NCI-H345 treated with DMSO at 0.1 percent for 48 hours (cell line): Measurements from ENCODE around the gene GPRIN2.
"Not testable (repeated sequence)": the region's sequence is repeated elsewhere in the genome, so short reads cannot be mapped to it uniquely, and the experiment has no call there.

Source experiments
- DNase-seq: peaks from one replicate; lab custom pipeline; 2025; ENCODE audit not compliant: unreplicated experiment; lab: John Stamatoyannopoulos, UW

Gene GPRIN2

DNA sequence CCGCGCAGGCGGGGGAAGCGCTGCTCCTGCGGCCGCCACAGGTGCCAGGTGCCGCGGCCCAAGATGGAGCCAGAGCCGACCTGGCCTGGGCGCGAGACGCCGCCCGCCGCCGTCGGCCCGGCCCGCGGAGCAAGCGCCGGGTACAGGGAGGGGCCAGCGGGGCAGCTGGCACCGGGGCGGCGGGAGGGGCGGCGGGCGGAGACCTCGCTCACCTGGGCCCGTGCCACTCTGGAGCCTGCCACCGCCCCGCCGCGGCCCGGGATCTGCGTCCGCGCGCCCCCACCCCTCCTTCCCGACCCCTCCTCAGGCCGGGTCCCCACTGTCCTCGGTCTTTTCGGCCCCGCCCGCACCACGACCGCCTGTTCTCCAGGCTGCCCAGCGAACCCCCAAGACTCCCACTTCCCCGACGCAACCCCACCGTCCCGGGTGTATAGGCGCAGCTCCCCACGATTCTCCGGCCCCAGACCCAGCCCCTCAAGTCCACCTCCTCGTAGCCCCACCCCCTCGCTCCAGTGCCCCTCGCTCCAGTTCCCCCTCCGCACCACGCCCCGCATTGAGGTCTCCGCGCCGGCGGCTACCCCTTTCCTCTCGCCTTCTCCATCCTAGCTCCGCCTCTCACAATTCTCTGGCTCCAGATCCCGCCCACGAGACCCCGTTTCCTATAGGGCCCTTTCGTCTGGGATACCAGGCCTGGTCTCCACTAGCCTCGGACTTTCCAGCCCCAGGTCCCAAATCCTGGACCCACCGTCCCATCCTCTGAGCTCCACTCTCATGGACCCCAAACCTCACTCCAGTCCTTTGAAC lies at the start of gene GPRIN2:
Gene GPRIN2, minus strand, starts transcription at position 144 of the 804 bp plus-strand sequence. CDS start 5,922 bp downstream, outside the sequence.
- no peak for DNase-seq

DNA sequence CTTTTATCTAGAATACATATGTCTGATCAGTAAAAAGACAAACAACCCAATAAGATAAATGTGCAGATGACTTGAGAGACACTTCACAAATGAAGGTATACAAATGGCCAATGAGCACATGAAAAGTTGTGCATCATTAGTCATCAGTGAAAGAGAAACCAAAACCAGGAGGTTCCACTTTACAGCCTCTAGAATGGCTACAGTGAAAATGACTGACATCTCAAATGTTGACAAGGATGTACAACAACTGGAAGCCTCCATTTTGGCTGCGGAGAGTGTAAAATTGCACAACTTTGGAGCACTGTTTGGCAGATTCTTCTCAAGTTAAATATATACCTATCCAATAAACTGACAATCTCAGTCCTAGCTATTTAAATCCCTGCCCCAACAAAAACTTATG lies 44.1 kb upstream of the GPRIN2 start:
- not testable (repeated sequence) for DNase-seq

DNA sequence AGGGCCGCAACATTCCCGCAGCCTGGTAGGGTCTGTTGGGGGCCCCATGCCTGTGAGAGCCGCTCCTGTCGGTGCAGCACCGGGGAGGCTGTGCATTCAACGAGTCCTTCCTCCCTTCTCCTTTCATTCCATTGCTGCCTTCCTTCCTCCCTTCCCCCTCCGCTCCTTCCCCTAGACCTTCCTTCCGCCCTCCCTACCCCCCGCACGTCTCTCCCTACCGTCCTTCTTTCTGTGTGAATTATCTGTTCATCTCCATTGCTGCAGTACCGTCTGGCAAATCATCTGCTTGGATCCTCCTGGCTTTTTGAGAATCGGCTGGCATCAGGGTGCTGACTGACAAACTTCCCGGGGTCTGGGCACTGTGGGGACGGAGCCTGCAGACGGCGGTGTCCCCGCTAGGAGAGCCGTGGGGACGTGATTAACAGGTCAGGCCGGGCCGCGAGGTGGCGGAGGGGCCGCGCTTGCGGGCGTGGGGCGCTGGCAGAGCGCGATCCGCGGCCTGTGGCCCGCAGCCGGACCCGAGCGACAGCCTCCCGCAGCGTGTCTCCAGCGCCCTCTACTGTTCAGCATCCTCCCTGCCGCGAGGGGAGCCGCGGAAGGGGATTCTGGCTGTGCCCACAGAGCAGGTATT lies 41.3 kb upstream of the GPRIN2 start:
- not testable (repeated sequence) for DNase-seq

DNA sequence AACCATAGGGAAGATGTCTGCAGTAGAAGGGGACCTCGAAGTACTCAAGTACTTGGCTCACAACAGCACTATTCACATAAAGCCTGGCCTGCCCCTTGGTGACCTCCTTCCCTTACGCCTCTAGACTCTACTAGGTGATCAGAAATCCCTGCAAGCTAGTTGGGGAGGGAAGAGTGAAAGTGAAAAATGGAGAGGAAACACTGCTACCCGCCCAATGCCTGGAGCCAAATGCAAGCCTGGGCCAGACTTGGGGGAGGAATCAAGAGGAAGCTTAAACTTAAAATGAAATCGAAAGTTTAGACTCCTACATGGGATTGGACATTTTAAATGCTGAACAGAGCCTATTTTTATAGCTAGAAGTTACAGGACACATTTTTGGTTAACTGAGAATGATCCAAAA lies 40.1 kb upstream of the GPRIN2 start:
- DNase-seq: not testable (repeated sequence)

DNA sequence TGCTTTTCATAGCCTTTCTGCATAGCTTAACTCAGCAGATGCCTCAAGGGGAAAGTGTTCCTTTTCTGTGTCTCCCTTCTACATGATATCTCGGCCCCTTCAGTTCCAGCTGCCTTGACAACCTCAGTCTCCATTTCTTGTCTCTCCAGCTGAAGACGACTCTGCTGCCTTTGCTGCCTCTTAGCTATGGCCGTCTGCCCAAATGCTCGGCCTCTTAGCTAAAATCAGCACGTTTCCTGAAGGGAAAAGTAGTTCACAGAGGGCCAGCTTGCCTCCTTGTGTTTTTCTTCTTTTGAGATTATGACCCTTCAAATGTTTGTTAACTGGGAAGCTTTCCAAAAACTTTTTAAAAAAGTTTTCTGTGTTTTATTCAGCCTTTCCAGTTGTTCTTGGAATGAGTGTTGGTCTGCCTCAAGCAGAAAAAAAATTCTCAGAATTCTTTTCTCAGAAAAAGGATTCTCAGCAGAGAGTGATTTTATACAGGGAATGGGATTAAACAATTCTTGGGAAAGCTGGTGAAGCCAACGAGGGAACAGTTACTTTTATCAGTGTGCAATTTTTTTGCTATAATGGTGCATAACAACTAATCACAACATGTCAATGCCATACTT lies 38.1 kb upstream of the GPRIN2 start:
- DNase-seq: not testable (repeated sequence)

DNA sequence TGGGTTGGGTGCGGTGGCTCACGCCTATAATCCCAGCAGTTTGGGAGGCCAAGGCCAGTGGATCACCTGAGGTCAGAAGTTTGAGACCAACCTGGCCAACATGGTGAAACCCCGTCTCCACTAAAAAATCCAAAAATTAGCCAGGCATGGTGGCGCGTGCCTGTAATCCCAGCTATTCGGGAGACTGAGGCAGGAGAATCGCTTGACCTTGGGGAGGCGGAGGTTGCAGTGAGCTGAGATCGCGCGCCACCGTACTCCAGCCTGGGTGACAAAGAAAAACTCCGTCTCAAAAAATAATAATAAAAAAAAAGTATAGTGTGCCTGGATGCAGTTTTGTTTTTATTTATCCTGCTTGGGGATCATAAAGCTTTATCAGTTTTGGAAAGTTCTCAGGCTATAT lies 36.8 kb upstream of the GPRIN2 start:
- not testable (repeated sequence) for DNase-seq

DNA sequence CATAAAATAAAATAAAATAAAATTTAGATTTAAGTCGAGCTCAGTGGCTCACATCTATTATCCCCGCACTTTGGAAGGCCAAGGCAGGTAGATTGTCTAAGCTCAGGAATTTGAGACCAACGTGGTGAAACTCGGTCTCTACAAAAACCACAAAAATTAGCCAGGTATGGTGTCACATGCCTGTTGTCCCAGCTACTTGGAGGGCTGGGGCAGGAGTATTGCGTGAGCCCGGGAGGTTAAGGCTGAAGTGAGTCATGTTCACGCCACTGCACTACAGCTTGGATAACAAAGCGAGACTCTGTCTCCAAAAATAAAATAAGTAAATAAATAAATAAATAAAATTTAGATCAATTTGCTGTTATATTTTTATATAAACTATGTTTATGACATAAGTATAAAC lies 34.6 kb upstream of the GPRIN2 start:
- not testable (repeated sequence) for DNase-seq

DNA sequence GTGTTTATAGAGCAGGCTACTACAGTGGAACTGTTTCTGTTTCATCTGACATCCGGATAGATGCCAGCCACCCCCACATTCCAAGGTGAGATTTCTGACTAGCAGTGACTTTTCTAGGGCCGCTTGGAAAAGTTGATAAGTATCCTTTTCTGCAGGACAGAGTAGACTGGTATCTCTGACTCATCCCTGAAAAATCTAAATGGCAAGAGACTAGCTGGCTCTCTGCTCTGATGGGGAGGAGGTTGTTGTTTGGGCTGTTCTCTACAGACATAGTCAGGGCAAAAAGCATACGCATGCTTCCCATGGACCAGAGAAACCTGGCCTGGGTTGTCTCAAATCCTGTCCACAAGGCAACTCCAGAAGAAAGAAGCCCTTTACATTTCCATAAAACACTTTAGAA lies 33.1 kb upstream of the GPRIN2 start:
- DNase-seq: not testable (repeated sequence)

DNA sequence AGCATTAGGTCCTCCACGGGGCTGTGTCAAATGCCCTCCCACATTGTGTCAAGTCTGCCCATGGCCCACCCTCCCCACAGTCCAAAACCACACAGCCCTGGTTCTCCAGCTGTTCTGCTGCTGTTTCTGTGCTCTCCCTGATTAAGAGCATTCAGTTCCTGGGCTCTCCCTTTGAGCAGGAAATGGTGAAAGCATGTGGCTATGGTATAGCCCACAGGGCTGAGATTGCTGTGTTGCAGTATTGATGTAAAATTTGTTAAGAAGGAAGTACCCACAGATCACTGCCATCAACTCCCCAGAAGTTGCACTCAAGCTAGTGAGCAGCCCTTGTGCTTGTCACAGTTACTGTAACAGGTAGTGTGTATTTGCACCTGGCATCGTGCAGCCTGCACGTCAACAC lies 31.8 kb upstream of the GPRIN2 start:
- DNase-seq: not testable (repeated sequence)

DNA sequence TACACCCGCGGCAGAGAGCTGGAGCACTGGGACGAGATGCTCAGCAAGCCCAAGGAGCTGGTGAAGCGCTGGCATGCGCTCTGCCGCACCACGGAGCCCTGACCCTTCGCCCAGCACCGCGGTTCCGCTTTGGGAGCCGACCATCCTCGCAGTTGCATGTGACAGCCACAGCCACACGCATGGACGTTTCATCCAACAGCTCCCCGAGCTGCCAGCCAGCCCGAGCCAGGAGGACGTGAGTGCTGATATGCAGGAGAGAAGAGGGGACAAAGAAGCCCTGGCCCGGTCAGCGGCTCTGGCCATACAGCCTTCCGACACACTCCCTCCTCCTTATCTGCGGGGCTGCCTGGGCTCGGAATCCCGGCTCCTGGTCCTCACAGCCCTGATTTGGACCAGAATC lies 31.1 kb upstream of the GPRIN2 start:
- DNase-seq: not testable (repeated sequence)

DNA sequence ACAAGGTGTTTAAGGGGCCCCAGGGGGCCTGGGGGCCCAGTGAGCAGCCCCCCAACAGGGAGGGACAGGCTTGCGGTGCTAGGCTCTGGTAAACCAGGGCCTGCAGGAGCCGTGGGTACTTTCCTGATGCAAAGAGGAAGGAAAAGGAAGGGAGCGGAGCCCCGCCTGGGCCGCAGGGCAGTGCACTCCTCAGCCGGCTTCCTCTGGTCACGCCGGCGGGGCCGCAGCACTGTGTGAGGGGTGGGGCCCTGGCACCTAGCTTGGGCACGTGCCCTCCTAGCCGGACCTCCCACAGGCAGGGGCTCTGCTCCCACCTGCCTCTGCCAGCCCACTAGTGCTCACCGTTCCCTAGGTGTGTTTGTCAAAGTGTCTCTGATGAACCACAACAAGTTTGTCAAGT lies 28.8 kb upstream of the GPRIN2 start:
- not testable (repeated sequence) for DNase-seq

DNA sequence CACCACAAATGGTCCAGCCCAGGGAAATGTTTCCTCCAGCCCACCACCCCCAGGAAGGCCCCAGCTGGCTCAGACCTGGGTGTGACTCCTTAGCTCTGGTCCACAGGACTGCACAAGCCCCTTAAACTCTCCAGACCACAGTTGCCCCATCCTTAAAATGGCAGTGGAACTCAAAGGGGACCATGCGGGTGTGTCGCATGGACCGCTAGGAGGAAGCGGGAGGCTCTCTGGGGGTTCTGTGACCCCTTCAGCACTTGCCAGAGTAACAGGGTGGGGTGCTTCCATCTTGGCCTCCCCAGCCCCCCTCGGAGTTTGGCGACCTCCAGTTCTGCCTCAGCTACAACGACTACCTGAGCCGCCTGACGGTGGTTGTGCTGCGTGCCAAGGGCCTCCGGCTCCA lies 27.7 kb upstream of the GPRIN2 start:
- not testable (repeated sequence) for DNase-seq

DNA sequence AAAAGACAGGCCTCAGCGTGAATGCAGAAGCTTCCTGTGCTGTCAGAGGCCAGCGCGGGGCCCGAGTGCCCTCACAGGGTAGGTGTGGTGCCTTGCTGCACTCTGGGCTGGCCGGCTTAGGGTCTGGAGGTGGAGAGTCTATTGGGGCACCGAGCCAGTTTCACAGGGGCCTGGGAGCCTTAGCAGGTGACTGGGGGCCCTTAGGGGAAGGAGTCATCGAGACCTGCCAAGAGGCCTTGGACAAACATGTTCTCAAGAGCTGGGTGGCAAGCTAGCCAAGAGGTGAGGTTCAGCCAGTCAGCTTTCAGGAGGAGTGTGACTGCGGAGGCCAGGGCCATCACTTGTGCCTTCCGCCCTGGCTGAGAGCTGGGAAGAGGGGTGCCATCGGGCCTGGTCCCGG lies 26.1 kb upstream of the GPRIN2 start:
- DNase-seq: not testable (repeated sequence)

DNA sequence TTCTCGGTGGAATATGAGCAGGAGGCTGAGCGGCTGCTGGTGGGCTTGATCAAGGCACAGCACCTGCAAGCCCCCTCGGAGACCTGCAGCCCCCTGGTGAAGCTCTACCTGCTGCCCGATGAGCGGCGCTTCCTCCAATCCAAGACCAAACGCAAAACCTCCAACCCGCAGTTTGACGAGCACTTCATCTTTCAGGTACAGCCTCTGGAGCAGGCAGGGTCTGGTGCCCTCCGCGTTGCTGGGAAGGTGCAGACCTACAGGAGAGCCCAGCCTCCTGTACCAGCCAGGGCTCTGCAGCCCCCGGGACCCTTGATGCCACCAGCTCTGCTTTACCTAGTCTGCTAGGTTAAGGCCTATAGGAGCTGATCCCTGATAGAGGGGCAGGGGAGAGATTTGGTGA lies 25.5 kb upstream of the GPRIN2 start:
- not testable (repeated sequence) for DNase-seq

DNA sequence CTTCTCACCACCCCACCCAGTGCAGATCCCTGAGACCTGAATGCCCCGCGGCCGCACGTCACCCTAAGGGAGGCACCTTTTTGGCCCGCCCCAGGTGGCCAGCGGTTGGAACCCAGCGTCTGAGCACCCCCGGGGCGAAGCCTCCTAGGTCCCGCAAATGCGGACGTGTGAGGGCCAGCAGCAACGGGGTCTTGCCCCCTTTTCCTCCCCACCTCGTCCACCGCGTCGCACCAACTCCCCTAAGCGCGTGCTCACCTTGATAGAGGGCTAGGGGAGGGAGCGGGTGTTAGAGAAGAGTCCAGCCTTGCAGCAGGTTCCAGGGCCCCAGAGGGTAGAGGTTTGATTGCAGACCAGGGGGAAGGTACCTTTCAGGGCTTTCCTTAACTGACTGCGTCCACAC lies 22.9 kb upstream of the GPRIN2 start:
- DNase-seq: not testable (repeated sequence)

DNA sequence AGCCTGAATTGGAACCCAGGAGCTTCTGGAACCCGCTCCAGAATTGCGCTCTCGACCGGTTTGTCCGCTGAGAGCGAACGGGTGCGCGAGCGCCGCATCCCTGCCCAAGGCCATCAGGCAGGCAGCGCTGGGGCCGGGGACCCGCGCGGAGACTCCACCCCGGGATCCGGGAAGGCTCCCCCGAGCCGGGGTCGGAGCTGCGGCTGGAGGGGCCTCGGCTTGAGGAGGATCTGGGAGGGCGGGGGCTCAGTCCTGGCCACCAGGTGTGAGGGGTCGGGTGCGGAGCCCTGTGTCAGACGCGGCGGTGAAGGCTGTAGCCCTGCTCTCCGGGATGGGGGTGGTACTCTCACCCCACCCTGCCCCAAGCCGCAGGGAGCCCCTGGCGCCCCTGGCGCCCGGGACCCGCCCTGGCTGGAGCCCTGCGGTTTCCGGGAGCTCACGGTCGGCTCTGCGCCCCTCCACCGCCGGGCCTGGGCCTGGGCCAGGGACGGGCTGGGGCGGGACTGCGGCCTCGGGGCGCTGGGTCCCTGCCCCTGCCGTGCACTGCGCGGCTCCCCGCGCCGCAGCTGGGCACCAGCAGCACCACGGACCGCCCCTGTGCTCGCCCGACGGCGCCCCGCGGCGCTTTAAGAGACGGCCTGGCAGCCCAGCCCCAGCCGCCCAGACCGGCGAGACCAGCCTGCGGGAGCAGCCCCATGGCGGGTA lies 22.2 kb upstream of the GPRIN2 start, which contains the start of gene SYT15:
Gene SYT15, plus strand, starts transcription at position 655 of the 705 bp plus-strand sequence. Its CDS starts 41 bp downstream, at position 696.
- DNase-seq: not testable (repeated sequence)

DNA sequence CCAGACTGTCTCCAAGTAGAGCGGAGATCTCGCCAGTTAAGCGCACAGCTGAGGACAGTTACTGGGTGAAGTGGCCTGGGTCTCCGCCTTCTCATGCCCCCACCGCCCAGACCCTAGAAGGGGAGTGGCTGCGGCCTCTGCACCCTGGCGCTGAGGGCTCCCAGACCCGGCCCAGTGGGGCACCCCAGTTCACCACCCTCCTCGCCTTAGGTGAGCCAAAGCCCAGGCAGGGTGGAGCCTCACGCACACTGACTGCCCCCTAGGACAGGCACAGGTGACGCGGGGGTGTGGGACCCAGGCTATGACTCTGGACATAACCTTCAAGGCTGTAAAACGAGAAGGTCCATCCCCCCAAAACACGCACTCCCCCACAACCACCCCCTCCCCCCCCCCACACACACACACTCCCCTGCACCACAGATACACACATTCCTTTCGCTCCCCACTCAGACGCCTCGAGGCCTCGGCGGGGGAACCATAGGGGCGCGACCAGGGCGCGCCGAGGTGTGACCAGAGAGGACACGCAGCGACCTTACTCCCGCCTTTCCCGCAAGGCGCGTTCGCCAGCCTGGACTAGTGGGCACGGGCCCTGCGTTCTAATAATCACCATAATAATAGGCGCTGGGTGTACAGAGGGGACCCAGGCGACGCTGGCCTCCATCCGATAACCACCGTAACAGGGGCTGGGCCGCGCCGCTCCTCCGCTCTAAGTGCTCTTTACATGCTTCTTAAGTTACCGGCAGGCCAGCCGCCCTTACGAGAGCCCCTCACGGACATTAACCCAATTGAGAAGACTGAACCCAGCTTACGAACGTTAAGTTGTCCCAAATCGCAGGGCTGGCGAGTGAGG lies 21.4 kb upstream of the GPRIN2 start:
- not testable (repeated sequence) for DNase-seq

DNA sequence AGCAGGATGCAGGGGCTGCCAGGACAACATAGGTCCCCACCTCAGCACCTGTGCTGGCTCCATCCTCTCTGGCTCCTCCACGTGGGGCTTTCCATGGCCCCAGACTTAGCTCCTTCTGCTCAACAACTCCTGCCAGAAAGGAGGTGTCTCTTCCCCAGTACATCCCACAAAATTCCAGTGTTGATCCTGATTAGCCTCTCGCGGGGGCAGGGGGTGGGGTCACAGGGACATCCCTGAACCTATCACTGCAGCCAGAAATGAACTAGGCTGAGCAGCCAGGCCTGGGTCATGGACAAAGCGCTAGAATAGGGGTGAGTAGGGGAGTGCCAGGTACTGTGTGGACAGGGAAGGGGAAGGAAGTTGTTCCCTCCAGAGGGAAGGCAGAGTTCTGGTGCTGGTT lies 17.4 kb upstream of the GPRIN2 start:
- not testable (repeated sequence) for DNase-seq

DNA sequence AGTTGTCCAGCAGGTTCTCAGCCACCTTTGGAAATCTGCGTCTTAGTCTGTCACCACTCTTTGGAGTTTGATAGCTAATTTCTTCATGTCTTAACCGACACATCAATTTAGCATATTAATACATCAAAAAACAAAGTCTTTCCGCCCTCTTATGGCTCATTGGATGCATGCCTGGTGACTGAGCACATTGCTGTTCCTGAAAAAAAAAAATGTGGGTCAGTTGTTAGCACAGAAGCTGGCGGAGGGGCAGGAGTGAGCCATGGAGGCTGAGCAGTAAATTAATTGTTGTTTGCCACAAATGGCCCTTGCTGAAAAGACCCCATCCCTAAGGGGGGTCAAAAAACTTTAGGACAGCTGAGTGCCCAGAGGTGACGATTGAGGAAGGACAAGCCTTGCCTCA lies 16.9 kb upstream of the GPRIN2 start:
- not testable (repeated sequence) for DNase-seq

DNA sequence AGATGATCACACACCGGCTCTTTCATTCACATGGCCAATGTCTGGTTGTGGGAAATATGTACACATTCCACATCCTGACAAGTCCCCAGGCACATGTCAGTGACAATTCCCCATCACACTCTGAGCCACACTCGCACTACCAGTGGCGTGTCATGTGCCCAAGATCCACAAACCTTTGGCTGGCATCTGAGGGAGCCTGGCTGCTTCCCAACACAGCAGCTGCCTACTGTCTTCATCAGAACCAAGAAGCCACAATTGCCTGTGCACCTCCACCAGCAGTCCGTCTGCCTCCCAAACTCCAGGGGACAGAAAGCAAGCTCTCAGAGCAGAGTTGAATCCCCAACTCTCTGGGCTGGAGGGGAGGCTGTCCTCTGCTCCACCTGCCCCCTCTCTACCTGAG lies 16.3 kb upstream of the GPRIN2 start:
- not testable (repeated sequence) for DNase-seq
